GM12891 (cell line): ENCODE results near the gene NFIX.

Experiments
- POLR2A ChIP-seq: IDR thresholded peaks from 2 replicates; pipeline ENCODE4 v1.6.1; 2011; ENCODE audit warnings: low read depth, low read length, control low read depth
- POLR2AphosphoS5 ChIP-seq: IDR thresholded peaks from 2 replicates; pipeline ENCODE4 v1.6.1; 2011; ENCODE audit warnings: low read depth, low read length, control low read depth
- TAF1 ChIP-seq: IDR thresholded peaks from 2 replicates; pipeline ENCODE4 v1.6.1; 2011; ENCODE audit warnings: low read depth, low read length, control low read depth

DNA sequence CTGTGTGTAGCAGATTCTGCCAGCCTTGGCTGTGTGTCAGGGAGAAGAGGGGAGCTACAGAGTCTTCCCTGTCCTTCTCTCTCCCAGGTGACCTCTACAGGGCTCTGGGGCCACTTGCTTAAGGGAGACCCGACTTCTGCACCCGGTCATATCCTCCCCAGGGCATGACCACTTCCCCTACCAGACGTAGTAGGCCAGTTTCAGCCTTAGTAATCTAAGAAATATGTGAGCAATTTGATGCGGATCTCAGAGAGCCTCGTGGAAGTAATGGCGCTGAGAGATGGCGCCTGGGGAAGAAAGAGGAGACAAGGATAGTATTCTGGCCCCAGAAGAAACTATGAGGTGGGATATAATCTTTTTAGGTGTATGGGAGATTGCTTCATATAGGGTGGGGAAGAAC is 41.9 kb downstream of the NFIX start:
- TF ChIP-seq TAF1 = no peak
- no peak for TF ChIP-seq POLR2A
- no peak for TF ChIP-seq POLR2AphosphoS5
